GM20000 (cell line): ENCODE measurements around the gene MT1X.
"Not testable (repeated sequence)": the region's sequence is repeated elsewhere in the genome, so short reads cannot be mapped to it uniquely, and the experiment has no call there.

ENCODE experiments used
- DNase-seq: peaks from one replicate; pipeline ENCODE4 v3.0.0; 2012; ENCODE audit warnings: low spot score
- CTCF ChIP-seq: IDR thresholded peaks from 2 replicates; pipeline ENCODE4 v1.5.1; 2012; ENCODE audit warnings: mild to moderate bottlenecking, control low read depth; ENCODE audit errors: extremely low read depth, missing control alignments

Gene MT1X

GRCh38 chr16:56709443-56710040, 27.3 kb downstream of the MT1X start:
- no peak for DNase-seq
- TF ChIP-seq CTCF: no peak

GRCh38 chr16:56710181-56710737, 28.0 kb downstream of the MT1X start:
- TF ChIP-seq CTCF: no peak
- DNase-seq: no peak

DNA sequence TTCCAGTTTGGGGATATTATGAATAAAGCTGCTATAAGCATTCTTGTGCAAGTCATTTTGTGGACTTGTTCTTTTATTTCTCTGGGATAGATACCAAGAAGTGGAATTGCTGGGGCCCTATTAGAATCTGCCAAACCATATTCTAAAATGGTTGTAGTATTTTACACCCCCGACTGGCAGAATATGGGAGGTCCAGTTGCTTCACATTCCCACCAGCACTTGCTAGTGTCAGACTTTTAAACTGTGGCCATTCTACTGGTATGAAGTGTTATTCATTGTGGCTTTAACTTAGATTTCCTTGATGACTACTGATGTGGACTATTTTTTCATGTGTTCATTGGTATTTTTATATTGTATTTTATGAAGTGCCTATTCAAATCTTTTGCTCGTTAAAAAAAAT, 29.6 kb downstream of the MT1X start:
- DNase-seq: no peak
- TF ChIP-seq CTCF: no peak

GRCh38 chr16:56713794-56714193, 31.5 kb downstream of the MT1X start:
- DNase-seq: no peak
- no peak for TF ChIP-seq CTCF

DNA sequence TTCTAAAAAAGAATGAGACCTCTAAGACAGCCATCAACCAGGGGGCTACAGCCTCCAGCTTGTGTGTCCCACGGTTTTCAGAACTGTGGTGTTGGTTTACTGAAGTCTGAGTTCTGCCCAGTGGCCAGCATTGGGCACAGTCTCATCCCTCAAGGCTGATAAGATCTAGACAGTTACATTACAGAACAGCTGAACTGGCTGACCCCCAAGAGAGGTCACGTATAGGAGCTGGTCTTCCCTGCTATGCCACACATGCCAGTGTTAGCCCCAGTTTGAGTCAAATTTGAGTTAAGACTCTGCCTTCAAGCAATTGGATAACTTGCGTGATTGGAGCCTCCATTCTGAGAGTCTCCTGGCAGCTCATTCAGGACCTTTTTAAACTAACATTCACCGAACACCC, 32.9 kb downstream of the MT1X start:
- no peak for DNase-seq
- TF ChIP-seq CTCF: no peak

DNA sequence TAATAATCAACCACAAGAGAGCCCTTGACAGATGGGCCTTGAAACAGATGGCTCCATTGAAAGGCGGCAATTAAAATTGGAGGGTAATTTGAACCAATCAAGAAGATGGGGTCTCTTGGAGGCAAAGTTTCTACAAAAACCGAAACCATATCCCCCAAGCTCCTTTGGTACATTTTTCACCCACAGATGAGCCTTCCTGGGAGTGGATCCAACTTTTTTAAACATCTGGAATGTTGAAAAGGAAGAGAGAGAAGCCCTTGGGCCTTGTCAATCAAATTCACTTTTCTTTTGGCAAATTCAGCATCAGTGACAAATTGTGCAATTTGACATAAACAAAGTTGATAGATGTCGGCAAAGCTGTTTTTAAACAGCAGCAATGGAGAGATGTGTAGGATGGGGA, 34.5 kb downstream of the MT1X start:
- DNase-seq: no peak
- TF ChIP-seq CTCF: no peak

GRCh38 chr16:56717532-56717931, 35.3 kb downstream of the MT1X start:
- not testable (repeated sequence) for DNase-seq

DNA sequence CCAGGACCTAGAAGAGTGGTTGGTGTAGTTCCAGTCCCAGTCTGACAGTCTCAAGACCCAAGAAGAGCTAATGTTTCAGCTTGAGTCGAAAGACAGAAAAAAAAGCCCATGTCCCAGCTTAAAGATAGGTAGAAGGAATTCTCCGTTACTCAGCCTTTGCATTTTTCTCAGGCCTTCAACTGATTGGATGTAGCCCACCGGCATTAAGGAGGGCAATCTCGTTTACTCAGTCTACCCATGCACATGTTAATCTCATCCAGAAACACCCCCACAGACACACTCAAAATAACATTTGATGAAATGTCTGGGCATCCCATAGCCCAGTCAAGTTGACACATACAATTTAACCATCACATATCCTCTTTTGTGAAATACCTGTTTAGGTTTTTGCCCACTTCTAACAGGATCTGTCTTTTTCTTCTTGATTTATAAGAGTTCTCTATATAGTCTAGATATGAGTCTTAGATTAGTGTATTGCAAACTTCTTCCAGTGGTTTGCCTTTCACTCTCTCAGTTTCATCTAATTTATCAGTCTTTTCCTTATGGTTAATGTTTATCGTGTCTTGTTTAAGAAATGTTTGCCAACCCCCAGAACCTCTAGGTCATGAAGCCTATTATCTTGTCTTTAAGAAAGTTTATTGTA, 40.1 kb downstream of the MT1X start:
- TF ChIP-seq CTCF: no peak
- no peak for DNase-seq
